ENCODE results near the gene GBP2.
"Not testable (repeated sequence)": the region's sequence is repeated elsewhere in the genome, so short reads cannot be mapped to it uniquely, and the experiment has no call there.

Gene GBP2

DNA sequence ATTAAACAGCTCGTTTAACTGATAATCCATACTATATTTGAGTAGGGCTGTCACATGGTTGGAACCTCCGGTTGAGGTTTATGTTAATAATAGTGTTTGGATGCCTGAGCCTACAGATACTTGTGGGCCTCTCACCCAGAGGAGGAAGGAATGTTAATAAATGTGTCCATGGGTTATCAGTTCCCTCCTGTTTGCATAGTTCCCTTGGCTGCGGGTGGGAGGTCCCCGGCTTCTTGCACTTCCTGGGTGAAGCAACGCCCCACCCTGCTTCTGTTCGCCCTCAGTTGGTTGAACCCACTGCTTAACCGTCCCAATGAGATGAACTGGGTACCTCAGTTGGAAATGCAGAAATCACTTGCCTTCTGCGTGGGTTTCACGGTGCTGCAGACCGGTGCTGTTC, 37.3 kb downstream of the GBP2 start:
- no peak for DNase-seq (ENCODE audit: low read depth)
- TF ChIP-seq, protein P1, sequence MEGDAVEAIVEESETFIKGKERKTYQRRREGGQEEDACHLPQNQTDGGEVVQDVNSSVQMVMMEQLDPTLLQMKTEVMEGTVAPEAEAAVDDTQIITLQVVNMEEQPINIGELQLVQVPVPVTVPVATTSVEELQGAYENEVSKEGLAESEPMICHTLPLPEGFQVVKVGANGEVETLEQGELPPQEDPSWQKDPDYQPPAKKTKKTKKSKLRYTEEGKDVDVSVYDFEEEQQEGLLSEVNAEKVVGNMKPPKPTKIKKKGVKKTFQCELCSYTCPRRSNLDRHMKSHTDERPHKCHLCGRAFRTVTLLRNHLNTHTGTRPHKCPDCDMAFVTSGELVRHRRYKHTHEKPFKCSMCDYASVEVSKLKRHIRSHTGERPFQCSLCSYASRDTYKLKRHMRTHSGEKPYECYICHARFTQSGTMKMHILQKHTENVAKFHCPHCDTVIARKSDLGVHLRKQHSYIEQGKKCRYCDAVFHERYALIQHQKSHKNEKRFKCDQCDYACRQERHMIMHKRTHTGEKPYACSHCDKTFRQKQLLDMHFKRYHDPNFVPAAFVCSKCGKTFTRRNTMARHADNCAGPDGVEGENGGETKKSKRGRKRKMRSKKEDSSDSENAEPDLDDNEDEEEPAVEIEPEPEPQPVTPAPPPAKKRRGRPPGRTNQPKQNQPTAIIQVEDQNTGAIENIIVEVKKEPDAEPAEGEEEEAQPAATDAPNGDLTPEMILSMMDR (IDR thresholded peaks at IDR 0.05; ENCODE audit: control insufficient read depth, extremely low read depth, insufficient read depth): no peak
- H3K4me3 ChIP-seq (ENCODE audit: low read depth, low read length): no peak overlapping the region

DNA sequence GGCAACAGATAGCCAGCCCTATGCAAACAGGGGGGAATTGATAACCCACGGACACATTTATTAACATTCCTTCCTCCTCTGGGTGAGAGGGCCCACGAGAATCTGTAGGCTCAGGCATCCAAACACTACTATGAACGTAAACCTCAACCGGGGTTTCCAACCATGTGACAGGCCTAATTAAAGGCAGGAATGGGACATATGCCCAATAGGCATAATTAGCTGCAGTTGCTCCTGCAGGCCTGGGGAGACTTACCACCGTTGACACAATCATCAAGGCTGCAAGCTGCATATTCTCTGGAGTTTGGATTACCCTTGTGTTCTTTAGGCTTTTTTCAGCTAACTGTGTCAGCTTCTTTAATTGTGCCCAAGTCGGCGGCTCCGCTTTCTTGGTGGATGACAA, 38.7 kb downstream of the GBP2 start:
- TF ChIP-seq, protein P1 (IDR thresholded peaks at IDR 0.05; ENCODE audit: control insufficient read depth, extremely low read depth, insufficient read depth): no peak
- no peak for DNase-seq (ENCODE audit: low read depth)

GRCh38 chr1:89085781-89086180, 40.1 kb downstream of the GBP2 start:
- H3K4me3 ChIP-seq (ENCODE audit: low read depth, low read length): no peak overlapping the region
- peak; percentile 21 for DNase-seq (ENCODE audit: low read depth)
- TF ChIP-seq, protein P1 (IDR thresholded peaks at IDR 0.05; ENCODE audit: control insufficient read depth, extremely low read depth, insufficient read depth): peak; percentile 47

More for the DNA sequence above, 38.7 kb downstream of the GBP2 start:
- no peak overlapping the region for H3K4me3 ChIP-seq (ENCODE audit: low read depth, low read length)

- TF ChIP-seq, protein P1 (IDR thresholded peaks at IDR 0.05; ENCODE audit: control insufficient read depth, extremely low read depth, insufficient read depth): no peak
- H3K4me3 ChIP-seq (ENCODE audit: low read depth, low read length): no peak overlapping the region
- no peak for DNase-seq (ENCODE audit: low read depth)
Measured at GRCh38 chr1:89081005-89081404, 44.9 kb downstream of the GBP2 start.

- not testable (repeated sequence) for DNase-seq (ENCODE audit: low read depth); H3K4me3 ChIP-seq (ENCODE audit: low read depth, low read length)
Measured at GRCh38 chr1:89080068-89080467, 45.8 kb downstream of the GBP2 start.

GRCh38 chr1:89072466-89073065, 53.3 kb downstream of the GBP2 start:
- H3K4me3 ChIP-seq (ENCODE audit: low read depth, low read length); DNase-seq (ENCODE audit: low read depth): not testable (repeated sequence)

GRCh38 chr1:89070509-89070908, 55.4 kb downstream of the GBP2 start:
- no peak for DNase-seq (ENCODE audit: low read depth)
- TF ChIP-seq, protein P1 (IDR thresholded peaks at IDR 0.05; ENCODE audit: control insufficient read depth, extremely low read depth, insufficient read depth): no peak

DNA sequence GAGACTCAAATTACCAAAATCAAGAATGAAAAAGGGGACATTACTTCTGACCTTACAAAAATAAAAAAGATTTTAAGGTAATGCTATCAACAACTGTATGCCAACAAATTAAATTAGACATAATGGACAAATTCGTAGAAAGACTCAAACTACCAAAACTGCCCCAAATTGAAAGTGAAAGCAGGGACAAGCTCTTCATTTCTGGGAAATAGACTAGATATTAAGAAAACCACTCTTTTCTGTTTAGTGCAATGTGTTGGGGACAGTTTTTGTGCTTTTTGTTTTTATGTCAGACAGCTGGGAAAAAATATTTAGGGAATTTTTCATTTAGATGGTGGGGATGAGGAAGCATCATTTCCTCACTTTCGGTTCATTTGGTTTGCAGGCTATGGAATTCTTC, 56.0 kb downstream of the GBP2 start:
- H3K4me3 ChIP-seq (ENCODE audit: low read depth, low read length): no peak overlapping the region
- TF ChIP-seq, protein P1 (IDR thresholded peaks at IDR 0.05; ENCODE audit: control insufficient read depth, extremely low read depth, insufficient read depth): no peak

More at GRCh38 chr1:89070509-89070908, 55.4 kb downstream of the GBP2 start:
- no peak overlapping the region for H3K4me3 ChIP-seq (ENCODE audit: low read depth, low read length)

More for the DNA sequence above, 56.0 kb downstream of the GBP2 start:
- DNase-seq (ENCODE audit: low read depth): no peak
